ENCODE results near the gene MYCL. TPM values are rescaled to one million over a fixed set of nuclear protein-coding genes. Genes with fewer than 3 reads are reported as not detected.

The MYCL gene
- total and polyA plus RNA-seq, 2 of the 13 experiments (the other 11 are each of a cell fraction or from before 2014, with no cell fraction given), result 0.31 to 1.7 TPM

- no peak overlapping the region for H2AFZ ChIP-seq (ENCODE audit: low read length)
- FAIRE-seq, result no peak
- TF ChIP-seq FLYWCH1 (CRISPR knock-in tag; IDR thresholded peaks at IDR 0.05) (no peak), THAP8 (CRISPR knock-in tag; IDR thresholded peaks at IDR 0.05; ENCODE audit: borderline replicate concordance) (no peak), ZBTB44 (CRISPR knock-in tag; IDR thresholded peaks at IDR 0.05) (no peak), ARID5B (CRISPR knock-in tag; IDR thresholded peaks at IDR 0.05) (no peak), ZNF160 (CRISPR knock-in tag; IDR thresholded peaks at IDR 0.05) (no peak), MYPOP (CRISPR knock-in tag; IDR thresholded peaks at IDR 0.05) (no peak), ZBTB2 (CRISPR knock-in tag; IDR thresholded peaks at IDR 0.05; ENCODE audit: low read depth) (no peak), ZNF124 (CRISPR knock-in tag; IDR thresholded peaks at IDR 0.05) (no peak), ZNF772 (CRISPR knock-in tag; IDR thresholded peaks at IDR 0.05) (no peak), NKX3-1 (CRISPR knock-in tag; IDR thresholded peaks at IDR 0.05) (no peak), TRAFD1 (CRISPR knock-in tag; IDR thresholded peaks at IDR 0.05; ENCODE audit: borderline replicate concordance) (no peak), NAIF1 (CRISPR knock-in tag; IDR thresholded peaks at IDR 0.05; ENCODE audit: borderline replicate concordance) (no peak)
- ATAC-seq, result no peak
- no TSS peak for BruUV-seq (replicated peaks)
- POLR2A ChIA-PET, result no interaction called here
- no peak overlapping the region for H3K9ac ChIP-seq (ENCODE audit: insufficient read depth, low read depth, low read length)
- no peaks in the 10 kb centered on the region for H3K79me2 ChIP-seq (ENCODE audit: insufficient read depth, low read length)
- no peak for DNase-seq (ENCODE audit: low spot score)
- H3K27ac ChIP-seq (ENCODE audit: extremely low read length, insufficient read depth, low read length), result no peak overlapping the region
- CTCF ChIA-PET (ENCODE audit: low intra/inter-chr PET ratio, low total read pairs), result no interaction called here
- no peak overlapping the region for H3K4me2 ChIP-seq (ENCODE audit: low read depth, low read length)
- 23% methylated on average over 6 of the region's 7 CpGs for WGBS (ENCODE audit: low lambda C conversion rate)
- no peaks in the 10 kb centered on the region for H3K36me3 ChIP-seq (replicated peaks in 1 of 2; ENCODE audit: control insufficient read depth in 1 of 2, insufficient read depth in 2 of 2, low read length in 2 of 2)
- intact Hi-C loops (cut with micrococcal nuclease; ENCODE audit: unreplicated experiment) (no loop called here), in situ Hi-C loops (cut with HindIII; ENCODE audit: extremely low pct_ligation_motif_present, low pct_unique_long_range_greater_than_20kb) (loop anchor here (10.0 kb wide), 1 partner anchor 106 kb away; no protein-coding TSS in a partner anchor)
- H3K9me3 ChIP-seq (ENCODE audit: low read length), result no peaks in the 10 kb centered on the region
- H3K4me3 ChIP-seq (replicated peaks in 1 of 3; ENCODE audit: insufficient read depth in 1 of 3, low read depth in 2 of 3, low read length in 3 of 3), result no peak overlapping the region
- H3K27me3 ChIP-seq (ENCODE audit: control insufficient read depth in 1 of 2, insufficient read depth in 2 of 2, low read length in 2 of 2), result peaks cover 0 to 3% of the 10 kb centered on the region in 2 experiments; a peak in 1 of 5 replicates
- H4K20me1 ChIP-seq (ENCODE audit: insufficient read depth, low read length), result no peaks in the 10 kb centered on the region
- peaks cover 26% of the 10 kb centered on the region for H3K4me1 ChIP-seq (ENCODE audit: insufficient read depth, low read length)
Measured at GRCh38 chr1:39928809-39929587, 27.3 kb upstream of the MYCL start.
